Endothelial cell of umbilical vein (primary cell): ENCODE measurements around the gene REG3G.

ENCODE experiments used
- EZH2 ChIP-seq: IDR thresholded peaks from 2 replicates; pipeline ENCODE4 v1.6.1; 2012; ENCODE audit warnings: borderline replicate concordance, low read depth, mild to moderate bottlenecking, moderate library complexity, low read length, inconsistent platforms; ENCODE audit not compliant: severe bottlenecking
- FOS ChIP-seq: IDR thresholded peaks from 2 replicates; pipeline ENCODE4 v1.6.1; 2011; ENCODE audit warnings: mild to moderate bottlenecking, low read length, moderate library complexity, borderline replicate concordance; ENCODE audit not compliant: insufficient read depth
- JUN ChIP-seq: IDR thresholded peaks from 2 replicates; pipeline ENCODE4 v1.6.1; 2011; ENCODE audit warnings: borderline replicate concordance, low read depth; ENCODE audit not compliant: insufficient read length, insufficient read depth
- MYC ChIP-seq: IDR thresholded peaks from one replicate; pipeline ENCODE4 v1.6.1; 2011; ENCODE audit warnings: mild to moderate bottlenecking, low read depth, low read length
- POLR2A ChIP-seq: IDR thresholded peaks from 2 replicates; pipeline ENCODE4 v1.6.1; 2012; ENCODE audit warnings: low read depth, mild to moderate bottlenecking, control low read depth, low read length
- POLR2AphosphoS5 ChIP-seq: IDR thresholded peaks from 2 replicates; pipeline ENCODE4 v1.6.1; 2012; ENCODE audit warnings: low read depth, mild to moderate bottlenecking, control low read depth, low read length, moderate library complexity; ENCODE audit not compliant: insufficient read depth
- TF ChIP-seq, protein P1 (sequence below), 2 donors: IDR thresholded peaks; 1 replicate in 1 of 2; 2 replicates in 1 of 2; pipeline ENCODE4 v1.5.1; 2011; ENCODE audit warnings: low read length in 2 of 2, mild to moderate bottlenecking in 2 of 2, moderate library complexity in 2 of 2, control low read depth in 1 of 2, inconsistent platforms in 1 of 2, low read depth in 1 of 2; ENCODE audit not compliant: insufficient read depth in 1 of 2; ENCODE audit errors: extremely low read depth in 1 of 2
- TF ChIP-seq, protein P2 (sequence below): IDR thresholded peaks from 2 replicates; pipeline ENCODE4 v1.6.1; 2011; ENCODE audit not compliant: insufficient read depth, insufficient read length

DNA sequence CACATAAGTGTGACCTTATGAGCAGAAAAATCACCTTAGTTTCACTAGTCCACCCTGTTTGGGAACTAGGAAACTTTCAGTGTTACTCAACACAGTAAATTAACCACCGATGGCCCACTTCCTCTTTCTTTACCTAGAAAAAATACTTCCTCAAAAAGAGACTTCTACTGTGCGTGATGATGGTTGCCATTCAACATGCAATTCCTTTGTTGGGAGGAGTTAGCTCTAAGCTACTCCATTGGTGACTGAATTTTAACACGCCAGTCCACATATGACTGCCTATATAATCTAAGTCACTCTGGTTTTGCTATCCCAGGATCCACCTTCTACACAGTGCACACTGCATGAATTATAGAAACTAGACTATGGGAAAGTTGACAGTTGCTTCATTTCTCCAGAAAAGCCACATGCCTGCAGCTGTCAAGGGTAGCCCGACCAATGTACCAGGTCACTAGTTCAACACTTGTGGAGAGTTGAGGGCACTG lies 47.8 kb upstream of the REG3G start:
- TF ChIP-seq EZH2 (no peak), POLR2AphosphoS5 (no peak), POLR2A (no peak), MYC (no peak), FOS (no peak), JUN (no peak)
- TF ChIP-seq, protein P1, sequence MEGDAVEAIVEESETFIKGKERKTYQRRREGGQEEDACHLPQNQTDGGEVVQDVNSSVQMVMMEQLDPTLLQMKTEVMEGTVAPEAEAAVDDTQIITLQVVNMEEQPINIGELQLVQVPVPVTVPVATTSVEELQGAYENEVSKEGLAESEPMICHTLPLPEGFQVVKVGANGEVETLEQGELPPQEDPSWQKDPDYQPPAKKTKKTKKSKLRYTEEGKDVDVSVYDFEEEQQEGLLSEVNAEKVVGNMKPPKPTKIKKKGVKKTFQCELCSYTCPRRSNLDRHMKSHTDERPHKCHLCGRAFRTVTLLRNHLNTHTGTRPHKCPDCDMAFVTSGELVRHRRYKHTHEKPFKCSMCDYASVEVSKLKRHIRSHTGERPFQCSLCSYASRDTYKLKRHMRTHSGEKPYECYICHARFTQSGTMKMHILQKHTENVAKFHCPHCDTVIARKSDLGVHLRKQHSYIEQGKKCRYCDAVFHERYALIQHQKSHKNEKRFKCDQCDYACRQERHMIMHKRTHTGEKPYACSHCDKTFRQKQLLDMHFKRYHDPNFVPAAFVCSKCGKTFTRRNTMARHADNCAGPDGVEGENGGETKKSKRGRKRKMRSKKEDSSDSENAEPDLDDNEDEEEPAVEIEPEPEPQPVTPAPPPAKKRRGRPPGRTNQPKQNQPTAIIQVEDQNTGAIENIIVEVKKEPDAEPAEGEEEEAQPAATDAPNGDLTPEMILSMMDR (IDR thresholded peaks at IDR 0.05; ENCODE audit: extremely low read depth in 1 of 2, insufficient read depth in 1 of 2, low read depth in 1 of 2, low read length in 2 of 2) = no peak
- TF ChIP-seq, protein P2, sequence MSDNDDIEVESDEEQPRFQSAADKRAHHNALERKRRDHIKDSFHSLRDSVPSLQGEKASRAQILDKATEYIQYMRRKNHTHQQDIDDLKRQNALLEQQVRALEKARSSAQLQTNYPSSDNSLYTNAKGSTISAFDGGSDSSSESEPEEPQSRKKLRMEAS = no peak
